Mesendoderm (in vitro differentiated cells): Measurements from ENCODE around the gene UFSP1.
"Not testable (repeated sequence)": the region's sequence is repeated elsewhere in the genome, so short reads cannot be mapped to it uniquely, and the experiment has no call there.

Experiments
- DNase-seq: peaks from one replicate; pipeline ENCODE4 v3.0.0; 2013
- H2AK5ac ChIP-seq: 2 replicates; pipeline ENCODE4 v1.6.1; 2013; ENCODE audit warnings: low read length, inconsistent platforms
- H2BK120ac ChIP-seq: 2 replicates; pipeline ENCODE4 v1.6.1; 2013; ENCODE audit warnings: low read depth, mild to moderate bottlenecking, low read length, moderate library complexity, mixed read lengths
- H2BK15ac ChIP-seq: replicated peaks from 2 replicates; pipeline ENCODE4 v1.6.1; 2013; ENCODE audit warnings: low read depth, mild to moderate bottlenecking, moderate library complexity
- H2BK5ac ChIP-seq: 2 replicates; pipeline ENCODE4 v1.6.1; 2013; ENCODE audit warnings: low read length, inconsistent platforms
- H3K18ac ChIP-seq: 2 replicates; pipeline ENCODE4 v1.6.1; 2013; ENCODE audit warnings: mild to moderate bottlenecking, low read length, mixed read lengths
- H3K23ac ChIP-seq: one replicate; pipeline ENCODE4 v1.6.1; 2013; ENCODE audit warnings: low read length
- H3K27ac ChIP-seq: 2 replicates; pipeline ENCODE4 v1.5.1; 2013; ENCODE audit warnings: low read depth, mild to moderate bottlenecking, inconsistent platforms, low read length, moderate library complexity
- H3K27me3 ChIP-seq: 2 replicates; pipeline ENCODE4 v1.6.1; 2013; ENCODE audit warnings: low read length, control low read depth, mild to moderate bottlenecking, inconsistent platforms; ENCODE audit not compliant: insufficient read depth, poor library complexity
- H3K36me3 ChIP-seq: 2 replicates; pipeline ENCODE4 v1.6.1; 2013; ENCODE audit warnings: low read length, inconsistent platforms; ENCODE audit not compliant: control insufficient read depth, insufficient read depth
- H3K4ac ChIP-seq: one replicate; pipeline ENCODE4 v1.6.1; 2013; ENCODE audit warnings: low read depth, mild to moderate bottlenecking, low read length, moderate library complexity
- H3K4me1 ChIP-seq: 2 replicates; pipeline ENCODE4 v1.6.1; 2013; ENCODE audit warnings: low read depth, low read length, inconsistent platforms; ENCODE audit not compliant: control insufficient read depth
- H3K4me2 ChIP-seq: 2 replicates; pipeline ENCODE4 v1.6.1; 2013; ENCODE audit warnings: low read length
- H3K4me3 ChIP-seq: 2 replicates; pipeline ENCODE4 v1.5.1; 2013; ENCODE audit warnings: mild to moderate bottlenecking, low read length
- H3K56ac ChIP-seq: one replicate; pipeline ENCODE4 v1.6.1; 2013; ENCODE audit warnings: low read length
- H3K79me1 ChIP-seq: 2 replicates; pipeline ENCODE4 v1.6.1; 2013; ENCODE audit warnings: low read length, inconsistent platforms
- H3K79me2 ChIP-seq: 2 replicates; pipeline ENCODE4 v1.6.1; 2013; ENCODE audit warnings: mild to moderate bottlenecking, low read length; ENCODE audit not compliant: control insufficient read depth, insufficient read depth
- H3K9ac ChIP-seq: 2 replicates; pipeline ENCODE4 v1.6.1; 2013; ENCODE audit warnings: low read length, inconsistent platforms
- H4K5ac ChIP-seq: one replicate; pipeline ENCODE4 v1.6.1; 2013; ENCODE audit warnings: low read length
- H4K8ac ChIP-seq: one replicate; pipeline ENCODE4 v1.6.1; 2013; ENCODE audit warnings: low read depth, mild to moderate bottlenecking, control low read depth, low read length, moderate library complexity
- WGBS: extraction: QIAGEN DNeasy Blood & Tissue Kit; methylation state at CpG from one replicate; pipeline ENCODE4 v1.1.7; 2013; ENCODE audit warnings: low lambda C conversion rate, missing lambda C conversion rate; ENCODE audit not compliant: insufficient coverage; ENCODE audit errors: extremely low coverage; 5-methylcytosine and 5-hydroxymethylcytosine counted together

The UFSP1 gene

GRCh38 chr7:100923616-100924015 is 34.1 kb upstream of the UFSP1 start:
- not testable (repeated sequence) for H2BK5ac ChIP-seq, H3K4me3 ChIP-seq, H3K79me1 ChIP-seq, H3K4me1 ChIP-seq, H3K18ac ChIP-seq, H3K27me3 ChIP-seq, H3K4me2 ChIP-seq, H4K8ac ChIP-seq, H3K23ac ChIP-seq, H2AK5ac ChIP-seq, H2BK15ac ChIP-seq, H3K36me3 ChIP-seq, H4K5ac ChIP-seq, H2BK120ac ChIP-seq, H3K9ac ChIP-seq, H3K79me2 ChIP-seq, H3K4ac ChIP-seq
- H3K27ac ChIP-seq, result peak overlapping the region; percentile 23
- DNase-seq, result peak; percentile 58
- WGBS, result no CpG with 5 or more reads among the region's 4 CpGs
- H3K56ac ChIP-seq, result peak overlapping the region; percentile 37

DNA sequence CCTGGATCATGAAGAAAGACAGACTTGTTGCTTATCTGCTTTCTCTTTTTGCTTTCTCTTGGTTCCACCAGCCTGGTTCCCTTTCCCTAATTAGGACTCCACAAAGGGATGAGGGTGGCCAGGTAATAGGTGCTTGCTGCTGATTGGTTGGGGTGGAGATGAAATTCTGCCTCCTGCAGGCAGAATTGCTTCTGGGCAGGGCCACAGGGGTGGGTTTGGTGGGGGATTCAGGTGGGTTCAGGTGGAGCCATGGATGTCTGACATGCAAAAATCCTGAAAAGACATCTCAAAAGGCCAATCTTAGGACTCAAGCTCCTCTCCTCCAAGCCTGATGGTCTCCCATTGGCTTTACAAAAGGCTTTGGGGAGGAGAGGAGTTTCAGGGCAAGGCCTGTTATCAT is 31.5 kb upstream of the UFSP1 start:
- Histone ChIP-seq H3K79me2 (no peaks in the 10 kb centered on the region), H2BK120ac (no peak overlapping the region), H4K8ac (no peak overlapping the region), H3K56ac (no peak overlapping the region), H2BK15ac (no peak overlapping the region), H3K27ac (no peak overlapping the region), H4K5ac (no peak overlapping the region), H3K36me3 (no peaks in the 10 kb centered on the region), H3K4ac (no peak overlapping the region), H2BK5ac (no peak overlapping the region), H3K23ac (no peak overlapping the region), H3K4me2 (no peak overlapping the region), H2AK5ac (peak overlapping the region; percentile 57), H3K79me1 (no peaks in the 10 kb centered on the region), H3K9ac (no peak overlapping the region), H3K18ac (peak overlapping the region; percentile 56), H3K4me1 (no peaks in the 10 kb centered on the region), H3K4me3 (no peak overlapping the region), H3K27me3 (no peaks in the 10 kb centered on the region)
- no peak for DNase-seq

DNA sequence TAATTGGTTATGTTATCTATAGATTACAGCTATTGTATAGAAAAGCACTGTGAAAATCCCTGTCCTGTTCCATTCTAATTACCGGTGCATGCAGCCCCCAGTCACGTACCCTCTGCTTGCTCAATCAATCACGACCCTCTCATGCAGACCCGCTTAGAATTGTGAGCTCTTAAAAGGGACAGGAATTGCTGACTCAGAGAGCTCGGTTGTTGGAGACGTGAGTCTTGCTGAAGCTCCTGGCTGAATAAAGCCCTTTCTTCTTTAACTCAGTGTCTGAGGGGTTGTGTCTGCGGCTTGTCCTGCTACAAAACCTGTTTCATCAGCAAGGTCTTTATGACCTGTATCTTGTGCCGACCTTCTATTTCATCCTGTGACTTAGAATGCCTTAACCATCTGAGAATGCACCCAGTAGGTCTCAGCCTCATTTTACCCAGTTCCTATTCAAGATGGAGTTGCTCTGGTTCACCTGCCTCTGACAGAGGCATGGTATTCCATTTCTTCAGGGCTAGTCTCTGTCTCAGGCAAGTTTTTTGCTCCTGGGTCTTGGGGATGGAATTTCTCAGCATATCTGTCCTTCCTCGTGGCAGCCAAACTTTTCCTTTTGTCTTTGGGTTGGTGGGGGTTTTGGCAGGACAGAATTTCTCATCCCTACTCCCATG is 30.4 kb upstream of the UFSP1 start:
- not testable (repeated sequence) for H3K23ac ChIP-seq, H3K4me3 ChIP-seq, H3K79me2 ChIP-seq, H3K79me1 ChIP-seq, H4K5ac ChIP-seq, H2BK120ac ChIP-seq, H3K27me3 ChIP-seq, H3K27ac ChIP-seq, DNase-seq, H3K9ac ChIP-seq, H3K36me3 ChIP-seq, H3K4me1 ChIP-seq, H3K4me2 ChIP-seq, H4K8ac ChIP-seq
- H2AK5ac ChIP-seq, result peak overlapping the region; percentile 24
- H3K56ac ChIP-seq, result peak overlapping the region; percentile 1
- WGBS, result no CpG with 5 or more reads among the region's 9 CpGs
- H2BK5ac ChIP-seq, result peak overlapping the region; percentile 7
- peak overlapping the region; percentile 83 for H3K4ac ChIP-seq
- peak overlapping the region; percentile 38 for H2BK15ac ChIP-seq
- H3K18ac ChIP-seq, result peak overlapping the region; percentile 54

GRCh38 chr7:100919335-100919734 is 29.8 kb upstream of the UFSP1 start:
- not testable (repeated sequence) for H3K36me3 ChIP-seq, H4K5ac ChIP-seq, H3K4me1 ChIP-seq, H2AK5ac ChIP-seq, H3K23ac ChIP-seq, DNase-seq, H3K4me2 ChIP-seq, H3K18ac ChIP-seq, H3K4me3 ChIP-seq, H2BK120ac ChIP-seq, H4K8ac ChIP-seq, H3K9ac ChIP-seq, H2BK15ac ChIP-seq, H3K56ac ChIP-seq, H3K79me1 ChIP-seq, H3K27ac ChIP-seq, H2BK5ac ChIP-seq, H3K27me3 ChIP-seq, H3K79me2 ChIP-seq
- H3K4ac ChIP-seq, result peak overlapping the region; percentile 24
- WGBS, result no CpG with 5 or more reads among the region's 5 CpGs

DNA sequence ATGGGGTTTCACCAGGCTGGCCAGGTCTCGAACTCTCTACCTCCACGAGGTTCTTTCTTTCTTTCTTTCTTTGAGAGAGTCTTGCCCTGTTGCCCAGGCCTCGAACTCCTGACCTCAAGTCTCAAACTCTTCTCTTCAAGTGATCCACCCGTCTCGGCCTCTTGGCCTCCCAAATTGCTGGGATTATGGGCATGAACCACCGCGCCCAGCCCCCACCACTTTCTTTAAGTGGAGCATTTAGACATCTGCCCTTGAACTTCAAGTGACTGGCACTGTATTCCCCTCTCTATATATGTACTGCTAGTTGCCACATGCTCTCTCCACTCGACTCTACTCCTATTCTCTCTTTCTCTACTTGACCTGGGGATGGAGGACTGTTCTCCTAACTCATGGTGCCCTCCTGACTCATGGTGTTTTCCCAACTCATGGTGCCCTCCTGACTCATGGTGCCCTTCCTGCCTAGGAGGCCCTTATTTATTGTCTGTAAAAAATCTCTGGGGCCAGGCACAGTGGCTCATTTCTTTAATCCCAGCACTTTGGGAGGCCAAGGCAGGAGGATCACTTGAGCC is 25.4 kb upstream of the UFSP1 start:
- Histone ChIP-seq H3K4me3 (no peak overlapping the region), H4K5ac (no peak overlapping the region), H2BK120ac (no peak overlapping the region), H3K4me1 (no peaks in the 10 kb centered on the region), H3K79me2 (no peaks in the 10 kb centered on the region), H3K18ac (no peak overlapping the region), H2BK15ac (no peak overlapping the region), H3K4ac (no peak overlapping the region), H2BK5ac (no peak overlapping the region), H3K56ac (no peak overlapping the region), H3K27me3 (no peaks in the 10 kb centered on the region), H2AK5ac (no peak overlapping the region), H3K4me2 (no peak overlapping the region), H3K36me3 (no peaks in the 10 kb centered on the region), H3K23ac (no peak overlapping the region), H3K79me1 (no peaks in the 10 kb centered on the region), H3K27ac (no peak overlapping the region), H3K9ac (no peak overlapping the region), H4K8ac (no peak overlapping the region)
- DNase-seq, result no peak
- no CpG with 5 or more reads among the region's 8 CpGs for WGBS
